NCI-H2081 treated with DMSO at 0.1 percent for 48 hours (cell line): ENCODE results near the gene PRSS33.

Experiments
- DNase-seq: peaks from one replicate; lab custom pipeline; 2025; lab: John Stamatoyannopoulos, UW

The PRSS33 gene

DNA sequence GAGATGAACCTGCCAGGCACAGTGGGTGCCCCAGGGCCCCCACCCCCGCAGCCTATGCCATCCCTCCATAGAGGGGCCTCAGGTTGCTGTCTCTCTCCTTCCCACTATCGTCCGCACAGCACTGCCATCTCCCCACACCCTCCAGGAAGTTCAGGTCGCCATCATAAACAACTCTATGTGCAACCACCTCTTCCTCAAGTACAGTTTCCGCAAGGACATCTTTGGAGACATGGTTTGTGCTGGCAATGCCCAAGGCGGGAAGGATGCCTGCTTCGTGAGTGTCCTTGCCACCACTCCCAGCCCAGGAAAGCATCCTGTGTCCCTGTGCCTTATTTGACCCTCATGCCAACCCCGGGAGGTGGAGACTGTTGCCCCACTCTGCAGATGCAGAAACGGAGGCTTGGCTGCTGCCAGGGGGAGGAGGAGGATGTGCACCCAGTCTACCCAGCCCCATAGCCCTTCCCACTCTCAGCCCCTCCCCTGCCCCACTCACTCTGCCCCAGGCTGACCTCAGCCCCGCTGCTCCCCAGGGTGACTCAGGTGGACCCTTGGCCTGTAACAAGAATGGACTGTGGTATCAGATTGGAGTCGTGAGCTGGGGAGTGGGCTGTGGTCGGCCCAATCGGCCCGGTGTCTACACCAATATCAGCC, 33.6 kb upstream of the PRSS33 start:
- no peak for DNase-seq

DNA sequence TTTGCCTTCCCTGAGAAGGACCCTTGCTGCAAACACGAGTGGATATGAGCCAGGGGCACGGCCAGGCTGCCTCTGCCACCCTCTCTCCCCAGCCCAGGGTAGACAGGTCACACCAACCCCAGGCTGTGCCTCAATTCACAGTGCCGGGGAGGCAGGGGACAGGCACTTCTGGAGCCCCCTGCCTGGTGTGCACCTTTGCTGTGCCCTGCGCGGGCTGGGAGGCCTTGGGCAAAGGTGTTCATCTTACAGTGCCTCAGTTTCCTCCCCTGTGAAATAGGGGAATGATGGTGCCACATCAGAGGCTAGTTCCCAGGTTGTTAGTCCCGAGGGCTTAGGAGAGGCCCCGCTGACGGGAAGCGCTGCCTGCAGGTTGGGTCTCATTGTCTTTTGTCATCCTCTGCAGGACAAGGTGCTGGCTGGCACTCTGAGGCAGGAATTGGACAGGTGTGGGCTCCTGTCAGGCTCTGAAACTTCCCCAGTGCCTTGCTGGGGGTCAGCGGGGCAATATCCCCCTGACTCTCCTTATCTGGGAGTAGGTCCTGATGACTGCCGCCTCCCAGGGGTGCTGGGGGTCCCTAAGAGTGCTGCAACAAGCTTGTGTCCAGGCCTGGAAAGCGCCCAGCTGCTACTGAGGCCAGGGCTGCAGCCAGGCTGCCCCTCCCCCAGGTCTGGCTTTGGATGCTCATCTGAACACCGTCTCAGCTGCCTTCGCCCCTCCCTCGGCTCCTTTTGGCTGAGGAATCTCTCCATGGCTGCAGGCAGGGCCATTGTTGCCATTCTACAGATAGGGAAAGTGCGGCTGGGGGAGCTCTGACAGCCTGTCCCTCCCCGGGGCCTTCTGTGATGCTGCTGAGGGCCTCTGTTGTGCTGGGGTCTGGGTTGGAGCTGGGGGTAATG, 32.8 kb upstream of the PRSS33 start:
- DNase-seq = no peak

DNA sequence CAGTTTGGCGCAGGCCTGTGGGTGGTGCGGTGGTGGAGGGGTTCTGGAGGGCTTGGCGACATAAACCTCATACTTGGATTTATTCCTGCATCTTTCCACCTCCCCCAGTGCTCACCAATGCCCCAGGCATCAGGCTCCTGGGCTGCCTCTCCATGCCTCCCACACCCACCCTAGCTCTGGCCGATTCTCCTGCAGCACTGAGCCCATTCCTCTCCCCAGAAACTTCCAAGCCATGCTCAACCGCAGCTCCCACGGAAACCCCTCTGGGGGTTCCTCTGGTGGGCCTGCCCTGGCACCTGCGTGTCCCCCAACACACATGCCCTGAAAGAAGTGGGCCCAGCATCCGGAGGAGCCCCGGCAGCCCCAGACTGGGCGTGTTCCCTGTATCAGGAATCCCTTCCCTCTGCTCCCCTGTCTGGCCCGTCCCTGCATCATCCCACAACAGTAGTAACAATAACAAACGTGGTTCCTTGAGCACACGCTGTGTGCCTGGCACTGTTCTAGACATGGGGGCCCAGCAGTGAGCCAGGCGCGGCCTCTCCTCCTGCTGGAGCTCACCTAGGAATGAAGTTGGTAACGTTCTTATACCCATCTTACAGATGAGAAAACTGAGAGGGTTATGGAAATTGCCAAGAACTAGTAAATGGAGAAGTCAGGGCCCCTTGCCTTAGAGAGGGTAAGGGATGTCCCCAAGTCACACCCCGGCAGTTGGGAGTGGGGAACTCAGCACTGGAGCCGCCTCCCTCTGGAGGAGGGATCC, 32.0 kb upstream of the PRSS33 start:
- DNase-seq = no peak

DNA sequence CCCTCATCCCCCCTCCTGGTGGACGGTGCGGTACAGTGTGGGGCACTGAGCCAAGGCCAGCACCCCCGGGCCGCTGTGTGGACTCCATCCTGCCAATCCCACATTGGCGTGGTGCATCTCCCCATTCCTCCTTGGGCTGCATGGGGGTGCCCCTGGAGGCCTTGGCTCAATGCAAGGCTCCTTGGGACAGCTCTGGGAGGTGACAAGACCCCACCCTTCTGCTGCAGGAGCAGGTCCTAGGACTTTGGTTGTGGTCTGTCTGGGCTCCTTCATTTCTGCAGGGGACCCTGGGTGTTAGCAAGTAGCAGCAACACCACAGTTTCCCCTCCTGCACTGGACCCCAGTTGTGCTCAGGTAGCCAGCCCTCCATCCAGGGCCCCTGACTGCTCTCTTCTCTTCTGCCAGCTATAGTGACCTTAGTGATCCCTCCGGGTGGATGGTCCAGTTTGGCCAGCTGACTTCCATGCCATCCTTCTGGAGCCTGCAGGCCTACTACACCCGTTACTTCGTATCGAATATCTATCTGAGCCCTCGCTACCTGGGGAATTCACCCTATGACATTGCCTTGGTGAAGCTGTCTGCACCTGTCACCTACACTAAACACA, 31.0 kb upstream of the PRSS33 start:
- DNase-seq = no peak

GRCh38 chr16:2817340-2818271, 30.2 kb upstream of the PRSS33 start:
- no peak for DNase-seq

- no peak for DNase-seq
These were observed 29.5 kb upstream of the PRSS33 start, which contains the start of gene PRSS21 for GRCh38 chr16:2816751-2817339. TSS of gene PRSS21 (plus strand) at chr16:2817237. CDS start at chr16:2817269, 32 bp downstream.

GRCh38 chr16:2815299-2815771, 28.0 kb upstream of the PRSS33 start:
- no peak for DNase-seq

DNA sequence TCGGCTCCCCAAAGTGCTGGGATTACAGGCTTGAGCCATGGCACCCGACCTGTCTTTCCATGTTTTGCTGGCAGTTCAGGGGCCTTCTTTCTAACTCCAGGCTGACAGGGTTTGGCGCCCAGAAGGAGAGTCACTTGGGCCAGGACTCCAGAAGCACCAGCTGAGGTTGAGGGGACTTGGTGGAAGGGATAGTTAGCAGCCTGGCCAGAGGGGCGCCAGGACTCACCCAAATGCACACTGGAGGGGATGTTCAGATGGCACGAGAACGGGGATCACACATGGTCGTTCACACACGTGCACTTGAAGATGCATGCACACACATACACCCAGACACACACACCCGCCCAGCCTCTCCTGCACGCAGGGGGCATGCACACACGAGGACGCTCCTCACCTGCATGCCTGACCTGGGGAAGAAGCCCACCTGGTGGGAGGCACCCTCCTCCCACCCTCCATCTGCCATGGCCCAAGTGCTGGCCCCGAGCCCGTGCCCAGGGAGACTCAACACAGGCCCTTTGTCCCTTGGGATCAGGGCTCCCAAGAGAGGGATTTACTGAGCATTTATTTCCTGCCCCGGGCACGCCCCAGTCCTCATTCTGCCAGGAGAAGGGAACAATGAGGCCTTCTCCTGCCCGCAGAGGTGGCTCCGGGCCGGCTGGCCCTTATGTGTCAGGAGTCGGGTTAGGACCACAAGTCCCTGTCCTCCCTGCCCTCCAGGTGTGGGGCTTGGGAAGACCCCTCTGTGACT, 27.4 kb upstream of the PRSS33 start:
- no peak for DNase-seq

GRCh38 chr16:2813771-2814221, 26.4 kb upstream of the PRSS33 start:
- DNase-seq = no peak

- DNase-seq = no peak
These were observed 24.5 kb upstream of the PRSS33 start for GRCh38 chr16:2811703-2812471.

DNA sequence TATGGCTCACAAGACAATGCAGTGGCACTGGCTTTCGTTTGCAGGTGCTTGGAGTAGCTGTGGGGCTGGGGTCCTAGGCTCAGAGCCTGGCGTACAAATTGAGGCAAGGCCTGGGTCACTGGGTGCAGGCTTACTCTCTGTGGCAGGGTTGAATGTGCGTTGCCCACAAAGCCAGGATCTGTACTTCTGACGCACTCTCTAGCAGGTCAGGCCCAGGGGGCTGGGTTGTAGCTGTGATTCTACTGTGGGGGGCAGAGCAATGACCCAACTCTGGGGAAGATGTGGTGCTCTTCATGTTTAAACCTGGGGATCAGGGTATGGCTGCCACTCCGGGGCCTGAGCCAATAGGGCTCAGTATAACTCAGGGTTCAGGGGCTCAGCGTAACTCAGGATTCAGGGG, 23.3 kb upstream of the PRSS33 start:
- no peak for DNase-seq

- DNase-seq = no peak
These were observed 21.9 kb upstream of the PRSS33 start for GRCh38 chr16:2809149-2809760.

- DNase-seq = no peak
These were observed 20.8 kb upstream of the PRSS33 start for GRCh38 chr16:2808181-2808580.

GRCh38 chr16:2806286-2806685, 18.9 kb upstream of the PRSS33 start:
- DNase-seq = no peak

- no peak for DNase-seq
These were observed 17.4 kb upstream of the PRSS33 start for GRCh38 chr16:2804728-2805127.

GRCh38 chr16:2803545-2804195, 16.3 kb upstream of the PRSS33 start:
- DNase-seq = no peak

- DNase-seq = no peak
These were observed 12.5 kb upstream of the PRSS33 start for GRCh38 chr16:2799859-2800226.
